ENCODE data around the gene SLC44A1.

Gene SLC44A1

GRCh38 chr9:105341434-105342146, 97.1 kb downstream of the SLC44A1 start:
- DNase-seq = no peak

GRCh38 chr9:105342147-105342505, 97.7 kb downstream of the SLC44A1 start:
- DNase-seq = no peak

- DNase-seq = no peak
Measured at GRCh38 chr9:105344283-105344682, 99.8 kb downstream of the SLC44A1 start.

GRCh38 chr9:105345626-105346025, 101.2 kb downstream of the SLC44A1 start:
- no peak for DNase-seq

GRCh38 chr9:105346273-105346672, 101.8 kb downstream of the SLC44A1 start:
- DNase-seq = no peak

- DNase-seq = no peak
Measured at GRCh38 chr9:105354448-105354847, 110.0 kb downstream of the SLC44A1 start.

- peak; percentile 13 to 38 for DNase-seq
Measured at GRCh38 chr9:105355781-105356180, 111.3 kb downstream of the SLC44A1 start.

GRCh38 chr9:105357937-105358336, 113.5 kb downstream of the SLC44A1 start:
- no peak for DNase-seq

- DNase-seq = no peak
Measured at GRCh38 chr9:105359892-105360291, 115.4 kb downstream of the SLC44A1 start.

- DNase-seq = no peak
Measured at GRCh38 chr9:105360344-105360743, 115.9 kb downstream of the SLC44A1 start.

- no peak for DNase-seq
Measured at GRCh38 chr9:105361873-105362272, 117.4 kb downstream of the SLC44A1 start.

GRCh38 chr9:105362470-105362869, 118.0 kb downstream of the SLC44A1 start:
- no peak for DNase-seq

- no peak for DNase-seq
Measured at GRCh38 chr9:105363837-105364236, 119.4 kb downstream of the SLC44A1 start.

- no peak for DNase-seq
Measured at GRCh38 chr9:105369911-105370310, 125.5 kb downstream of the SLC44A1 start.

GRCh38 chr9:105373723-105374122, 129.3 kb downstream of the SLC44A1 start:
- no peak for DNase-seq

- DNase-seq = no peak
Measured at GRCh38 chr9:105375323-105375722, 130.9 kb downstream of the SLC44A1 start.

- DNase-seq = no peak
Measured at GRCh38 chr9:105376893-105377292, 132.4 kb downstream of the SLC44A1 start.

- DNase-seq = no peak
Measured at GRCh38 chr9:105385381-105385985, 141.0 kb downstream of the SLC44A1 start.

- DNase-seq = peak; percentile 28 to 77
Measured at GRCh38 chr9:105389796-105390195, 145.3 kb downstream of the SLC44A1 start.

- no peak for DNase-seq
Measured at GRCh38 chr9:105390871-105391270, 146.4 kb downstream of the SLC44A1 start.

GRCh38 chr9:105391288-105391687, 146.8 kb downstream of the SLC44A1 start:
- peak; percentile 64 to 71 for DNase-seq

- DNase-seq = no peak
Measured at GRCh38 chr9:105392531-105392930, 148.1 kb downstream of the SLC44A1 start.

- no peak for DNase-seq
Measured at GRCh38 chr9:105393576-105394344, 149.3 kb downstream of the SLC44A1 start.

GRCh38 chr9:105396441-105396840, 152.0 kb downstream of the SLC44A1 start:
- no peak for DNase-seq

Measured in NCI-H526 (cell line).